Lung (tissue), 12 donors: Measurements from ENCODE around the gene SUCLG1. TPM values are rescaled to one million over a fixed set of nuclear protein-coding genes. Genes with fewer than 3 reads are reported as not detected.

Source experiments
- ATAC-seq: fragments of 200-7000 bp; cut with Tn5 transposase; one replicate; pipeline ENCODE4 v1.9.1; 2020; ENCODE audit warnings: moderate number of reproducible peaks; ENCODE audit not compliant: insufficient read depth, low FRiP score
- DNase-seq, 3 donors: peaks; one replicate each; pipeline ENCODE4 v3.0.0-alpha.2; 2013 to 2017
- H3K27ac ChIP-seq, 2 donors: one replicate each; pipeline ENCODE4 v1.5.1; 2013; ENCODE audit warnings: mild to moderate bottlenecking in 2 of 2, moderate library complexity in 2 of 2, control low read depth in 1 of 2, inconsistent platforms in 1 of 2, low read depth in 1 of 2, low read length in 1 of 2
- H3K27me3 ChIP-seq, 3 donors: one replicate each; pipeline ENCODE4 v1.5.1; 2013; ENCODE audit warnings: low read length in 2 of 3; ENCODE audit not compliant: control insufficient read depth in 3 of 3, insufficient read depth in 3 of 3
- H3K36me3 ChIP-seq, 4 donors: one replicate each; pipeline ENCODE4 v1.5.1; 2013; ENCODE audit warnings: low read length in 4 of 4, mild to moderate bottlenecking in 1 of 4, moderate library complexity in 1 of 4; ENCODE audit not compliant: control insufficient read depth in 4 of 4, insufficient read depth in 4 of 4
- H3K4me1 ChIP-seq, 5 donors: one replicate each; pipeline ENCODE4 v1.5.1; 2013; ENCODE audit warnings: low read length in 5 of 5, mild to moderate bottlenecking in 2 of 5, moderate library complexity in 1 of 5; ENCODE audit not compliant: control insufficient read depth in 5 of 5, insufficient read depth in 5 of 5
- H3K4me3 ChIP-seq: one replicate; pipeline ENCODE4 v1.5.1; 2013; ENCODE audit warnings: mild to moderate bottlenecking, control low read depth, moderate library complexity
- H3K9ac ChIP-seq, 2 donors: one replicate each; pipeline ENCODE4 v1.5.1; 2013; ENCODE audit warnings: low read length in 2 of 2, control low read depth in 1 of 2; ENCODE audit not compliant: insufficient read depth in 1 of 2
- H3K9me3 ChIP-seq, 4 donors: one replicate each; pipeline ENCODE4 v1.5.1; 2013; ENCODE audit warnings: low read length in 3 of 4, mild to moderate bottlenecking in 1 of 4, moderate library complexity in 1 of 4; ENCODE audit not compliant: control insufficient read depth in 4 of 4, insufficient read depth in 3 of 4
- WGBS, 2 donors: extraction: QIAGEN DNeasy Blood & Tissue Kit; methylation state at CpG; one replicate each; pipeline ENCODE4 v1.1.7; 2013; 5-methylcytosine and 5-hydroxymethylcytosine counted together
- polyA plus RNA-seq, 2 donors: library from polyadenylated mRNA; stranded (reverse); fragments of 200-250 nt; gene quantifications; one replicate each; pipeline ENCODE4 v1.2.1, GENCODE V29; 2013
- total RNA-seq, 2 donors: library from RNA; depleted of rRNA in 1 of 2; stranded (reverse); fragments of >200 nt in 1 of 2; gene quantifications; one replicate each; pipeline ENCODE4 v1.2.1, GENCODE V29; 2014 to 2021
- TF ChIP-seq, protein P1 (sequence below): IDR thresholded peaks from 2 replicates; pipeline ENCODE4 v1.5.1; 2012; ENCODE audit warnings: mild to moderate bottlenecking; ENCODE audit errors: control extremely low read depth, extremely low read depth
- donor health status: control.
- donor health status: control.
- donor health status: Bipolar disorder and iron deficiency.
- donor health status: healthy.
- donor health status: DM: yes; HTN: yes; CAD: no.

Gene SUCLG1
- total and polyA plus RNA-seq, 4 donors = 56.2 to 87.4 (median 63.9) TPM

DNA sequence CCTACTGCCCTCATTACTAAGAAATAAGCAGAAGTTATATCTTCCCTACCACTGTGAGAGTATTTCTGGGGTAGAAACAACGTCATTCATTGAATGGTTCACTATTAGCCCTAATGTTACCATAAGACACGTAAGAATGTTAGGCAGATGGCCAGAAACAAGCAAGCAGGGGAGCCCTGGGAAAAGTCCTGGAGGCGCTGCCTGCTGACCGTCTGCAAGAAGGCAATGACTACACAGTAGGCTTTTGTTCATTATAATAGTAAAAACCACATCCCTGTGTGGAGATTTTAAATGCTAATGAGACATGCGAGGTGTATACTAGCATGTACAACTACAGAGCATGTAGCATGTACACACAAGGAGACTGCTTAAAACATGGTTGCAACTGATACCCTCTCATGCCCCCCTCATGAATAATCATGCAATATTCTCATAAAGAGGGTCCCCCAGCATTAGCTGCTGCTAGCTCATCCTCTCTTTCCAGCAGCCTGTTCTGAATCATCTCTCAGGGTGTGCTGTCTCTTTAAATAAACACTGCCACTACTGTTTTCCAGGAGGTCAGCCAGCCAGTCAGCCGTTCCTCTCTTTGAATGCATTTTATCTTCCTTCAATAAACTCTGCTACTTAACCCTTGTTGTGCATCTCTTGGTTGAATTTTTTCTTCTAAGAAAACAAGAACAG lies 23.6 kb downstream of the SUCLG1 start:
- WGBS, 2 donors = 72 to 76% methylated on average over 6 of the region's 6 CpGs
- no peaks in the 10 kb centered on the region for H3K27me3 ChIP-seq
- H3K4me1 ChIP-seq = peaks cover 0 to 35% (median 10%) of the 10 kb centered on the region in 5 donors
- H3K9me3 ChIP-seq = no peaks in the 10 kb centered on the region
- no peak overlapping the region for H3K4me3 ChIP-seq
- H3K27ac ChIP-seq = no peak overlapping the region
- no peak for ATAC-seq
- H3K36me3 ChIP-seq = peaks cover 14 to 46% (median 41%) of the 10 kb centered on the region in 4 donors
- DNase-seq = peak; percentile 88 to 96 (median 96)
- TF ChIP-seq, protein P1, sequence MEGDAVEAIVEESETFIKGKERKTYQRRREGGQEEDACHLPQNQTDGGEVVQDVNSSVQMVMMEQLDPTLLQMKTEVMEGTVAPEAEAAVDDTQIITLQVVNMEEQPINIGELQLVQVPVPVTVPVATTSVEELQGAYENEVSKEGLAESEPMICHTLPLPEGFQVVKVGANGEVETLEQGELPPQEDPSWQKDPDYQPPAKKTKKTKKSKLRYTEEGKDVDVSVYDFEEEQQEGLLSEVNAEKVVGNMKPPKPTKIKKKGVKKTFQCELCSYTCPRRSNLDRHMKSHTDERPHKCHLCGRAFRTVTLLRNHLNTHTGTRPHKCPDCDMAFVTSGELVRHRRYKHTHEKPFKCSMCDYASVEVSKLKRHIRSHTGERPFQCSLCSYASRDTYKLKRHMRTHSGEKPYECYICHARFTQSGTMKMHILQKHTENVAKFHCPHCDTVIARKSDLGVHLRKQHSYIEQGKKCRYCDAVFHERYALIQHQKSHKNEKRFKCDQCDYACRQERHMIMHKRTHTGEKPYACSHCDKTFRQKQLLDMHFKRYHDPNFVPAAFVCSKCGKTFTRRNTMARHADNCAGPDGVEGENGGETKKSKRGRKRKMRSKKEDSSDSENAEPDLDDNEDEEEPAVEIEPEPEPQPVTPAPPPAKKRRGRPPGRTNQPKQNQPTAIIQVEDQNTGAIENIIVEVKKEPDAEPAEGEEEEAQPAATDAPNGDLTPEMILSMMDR = no peak
- no peak overlapping the region for H3K9ac ChIP-seq

DNA sequence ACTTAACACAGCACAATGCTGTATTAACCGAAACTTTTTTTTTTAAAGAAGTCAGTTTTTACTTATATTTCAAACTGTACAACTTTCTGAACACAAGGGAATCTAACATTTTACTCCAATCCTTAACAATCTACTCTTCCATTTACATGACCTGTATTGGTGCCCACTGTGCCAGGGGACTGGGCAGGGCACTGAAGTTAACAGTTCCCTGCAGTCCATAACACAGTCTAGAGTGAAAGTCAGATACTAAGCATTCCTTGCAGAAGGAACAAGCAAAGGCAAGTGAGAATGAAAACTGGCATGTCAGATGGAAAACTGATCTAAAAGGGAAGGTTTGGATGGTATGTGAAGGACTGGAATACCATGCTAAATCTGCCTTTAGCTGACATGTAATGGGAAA lies 29.8 kb downstream of the SUCLG1 start:
- Histone ChIP-seq H3K36me3 (peaks cover 19 to 52% (median 43%) of the 10 kb centered on the region in 4 donors), H3K27me3 (no peaks in the 10 kb centered on the region), H3K4me3 (no peak overlapping the region), H3K9ac (no peak overlapping the region), H3K9me3 (no peaks in the 10 kb centered on the region), H3K4me1 (peaks cover 0 to 10% (median 0%) of the 10 kb centered on the region in 5 donors), H3K27ac (no peak overlapping the region)
- TF ChIP-seq, protein P1 = no peak
- WGBS, 2 donors = 95 to 98% methylated on average over 1 of the region's 1 CpG
- ATAC-seq (no peak), DNase-seq (no peak)

DNA sequence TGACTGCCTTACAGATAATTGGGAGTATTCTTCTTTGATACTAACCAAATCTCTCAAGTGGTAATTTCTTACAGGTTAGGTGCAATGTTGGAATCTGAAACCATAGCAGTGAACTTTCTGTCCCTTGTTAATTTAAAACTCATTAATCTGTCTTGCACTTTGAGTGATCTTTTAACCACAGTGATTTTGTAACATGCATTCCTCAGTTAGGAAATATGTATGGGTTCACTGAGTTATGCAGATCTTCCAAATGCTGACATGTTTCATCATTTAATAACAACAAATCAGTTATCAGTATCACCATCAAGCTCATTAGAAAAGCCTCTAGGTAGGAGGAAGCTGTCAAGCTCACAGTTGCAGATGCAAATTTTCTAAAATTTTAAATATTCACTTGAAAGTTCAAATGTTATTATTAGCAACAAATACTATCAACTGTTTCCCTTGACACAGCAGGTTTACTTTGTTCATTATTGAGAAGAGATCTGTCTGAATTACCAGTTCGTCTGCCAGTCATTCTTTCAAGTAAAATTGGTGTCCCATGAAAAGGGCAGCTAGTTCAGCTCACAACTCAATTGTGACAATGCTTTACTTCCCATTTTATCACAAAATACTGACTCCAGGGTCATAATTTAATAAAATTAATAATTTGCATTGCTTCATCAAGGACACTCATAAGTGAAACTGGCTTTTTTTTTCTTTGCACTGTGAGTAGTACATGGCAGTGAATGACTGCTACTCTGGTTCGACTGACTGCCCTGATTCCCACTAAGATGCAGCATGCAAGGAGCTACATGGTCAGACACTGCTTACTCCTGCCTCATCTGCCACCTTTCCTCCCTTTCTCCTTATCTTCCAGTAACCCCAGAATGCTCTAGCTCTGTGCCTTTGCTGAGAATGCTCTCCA lies 31.6 kb downstream of the SUCLG1 start:
- H3K36me3 ChIP-seq = peaks cover 20 to 51% (median 35%) of the 10 kb centered on the region in 4 donors
- ATAC-seq = no peak

More for the DNA sequence above, 31.6 kb downstream of the SUCLG1 start:
- H3K27me3 ChIP-seq = no peaks in the 10 kb centered on the region
- no peak overlapping the region for H3K27ac ChIP-seq
- H3K9ac ChIP-seq = no peak overlapping the region
- 64 to 80% methylated on average over 2 of the region's 2 CpGs for WGBS, 2 donors
- TF ChIP-seq, protein P1 = no peak
- DNase-seq = peak in 1 of 3 donors; percentile 44
- no peak overlapping the region for H3K4me3 ChIP-seq
- peaks cover 0 to 8% (median 0%) of the 10 kb centered on the region in 5 donors for H3K4me1 ChIP-seq
- no peaks in the 10 kb centered on the region for H3K9me3 ChIP-seq
